Loucy (cell line): ENCODE data around the gene REL.

Source experiments
- H2AFZ ChIP-seq: fragments of 200-600 bp; sonication (generic); 2 replicates; pipeline ENCODE4 v1.6.0; 2016; ENCODE audit warnings: antibody characterized with exemption, mild to moderate bottlenecking, low read length, moderate library complexity
- H3F3A ChIP-seq: fragments of 200-600 bp; 2 replicates; pipeline ENCODE4 v1.6.0; 2016; ENCODE audit warnings: antibody characterized with exemption, low read depth, mild to moderate bottlenecking
- H3K27me3 ChIP-seq: fragments of 200-600 bp; sonication (generic); 2 replicates; pipeline ENCODE4 v1.6.1; 2014; ENCODE audit warnings: low read length, mild to moderate bottlenecking; ENCODE audit not compliant: insufficient read depth, poor library complexity, severe bottlenecking
- H3K36me3 ChIP-seq: fragments of 200-600 bp; sonication (generic); 2 replicates; pipeline ENCODE4 v1.6.1; 2016; ENCODE audit warnings: low read length; ENCODE audit not compliant: insufficient read depth
- H3K4me1 ChIP-seq: fragments of 200-600 bp; sonication (generic); 2 replicates; pipeline ENCODE4 v1.5.1; 2014; ENCODE audit warnings: low read length, mild to moderate bottlenecking; ENCODE audit not compliant: insufficient read depth, poor library complexity, severe bottlenecking
- H3K4me2 ChIP-seq: fragments of 200-600 bp; sonication (generic); 2 replicates; pipeline ENCODE4 v1.6.0; 2014; ENCODE audit warnings: antibody characterized with exemption, low read length, low read depth, mild to moderate bottlenecking; ENCODE audit not compliant: poor library complexity, severe bottlenecking
- H3K4me3 ChIP-seq: fragments of 200-600 bp; sonication (generic); 2 replicates; pipeline ENCODE4 v1.5.1; 2014; ENCODE audit warnings: low read length, mild to moderate bottlenecking, mixed read lengths; ENCODE audit not compliant: poor library complexity, severe bottlenecking
- H3K79me2 ChIP-seq: fragments of 200-600 bp; sonication (generic); 2 replicates; pipeline ENCODE4 v1.6.1; 2014; ENCODE audit warnings: low read length; ENCODE audit not compliant: insufficient read depth
- H3K9ac ChIP-seq: fragments of 200-600 bp; sonication (generic); 2 replicates; pipeline ENCODE4 v1.6.0; 2014; ENCODE audit warnings: mild to moderate bottlenecking, low read depth, low read length, moderate library complexity; ENCODE audit not compliant: poor library complexity, severe bottlenecking
- H3K9me2 ChIP-seq: fragments of 200-600 bp; sonication (generic); replicated peaks from 2 replicates; pipeline ENCODE4 v1.6.1; 2016; ENCODE audit warnings: low read depth, low read length, mixed read lengths
- H3K9me3 ChIP-seq: fragments of 200-600 bp; sonication (generic); 2 replicates; pipeline ENCODE4 v1.6.1; 2014; ENCODE audit warnings: mild to moderate bottlenecking, antibody characterized with exemption, low read length, low read depth; ENCODE audit not compliant: insufficient read depth
- H4K20me1 ChIP-seq: fragments of 200-600 bp; sonication (generic); 2 replicates; pipeline ENCODE4 v1.6.0; 2014; ENCODE audit warnings: antibody characterized with exemption, low read length, mild to moderate bottlenecking; ENCODE audit not compliant: insufficient read depth, poor library complexity, severe bottlenecking
- CTCF ChIP-seq: fragments of 200-600 bp; sonication (generic); conservative IDR thresholded peaks from 2 replicates; pipeline ENCODE4 v1.5.1; 2014; ENCODE audit warnings: mild to moderate bottlenecking, antibody characterized with exemption, low read length
- EZH2phosphoT487 ChIP-seq: fragments of 200-600 bp; IDR thresholded peaks from 2 replicates; pipeline ENCODE4 v1.6.1; 2018; ENCODE audit warnings: antibody characterized with exemption, mild to moderate bottlenecking, moderate library complexity, borderline replicate concordance

The REL gene

GRCh38 chr2:60873381-60873780 lies 8.0 kb upstream of the REL start:
- Histone ChIP-seq H3K4me3 (no peak overlapping the region), H3K9me2 (no peaks in the 10 kb centered on the region), H3K79me2 (no peaks in the 10 kb centered on the region), H3F3A (no peaks in the 10 kb centered on the region), H3K27me3 (no peaks in the 10 kb centered on the region), H2AFZ (no peak overlapping the region), H3K9ac (no peak overlapping the region), H3K4me1 (peaks cover 3% of the 10 kb centered on the region), H4K20me1 (no peaks in the 10 kb centered on the region), H3K36me3 (no peaks in the 10 kb centered on the region), H3K9me3 (no peaks in the 10 kb centered on the region; the same call in 1 of the 2 replicates), H3K4me2 (no peak overlapping the region)
- TF ChIP-seq EZH2phosphoT487 = no peak
- TF ChIP-seq CTCF = no peak

GRCh38 chr2:60875520-60875919 lies 5.9 kb upstream of the REL start:
- Histone ChIP-seq H3K27me3 (no peaks in the 10 kb centered on the region), H3K4me2 (no peak overlapping the region), H3K4me3 (no peak overlapping the region), H2AFZ (no peak overlapping the region), H3F3A (no peaks in the 10 kb centered on the region), H3K79me2 (peaks cover 6% of the 10 kb centered on the region; the same call in 1 of the 2 replicates), H4K20me1 (no peaks in the 10 kb centered on the region), H3K9me2 (no peaks in the 10 kb centered on the region), H3K4me1 (peaks cover 8% of the 10 kb centered on the region), H3K9me3 (no peaks in the 10 kb centered on the region), H3K36me3 (no peaks in the 10 kb centered on the region), H3K9ac (no peak overlapping the region)
- TF ChIP-seq CTCF = no peak
- no peak for TF ChIP-seq EZH2phosphoT487

GRCh38 chr2:60880643-60881046 lies 729 bp upstream of the REL start:
- no peak for TF ChIP-seq EZH2phosphoT487
- no peak for TF ChIP-seq CTCF
- peaks cover 26% of the 10 kb centered on the region for H4K20me1 ChIP-seq
- H3K79me2 ChIP-seq = peaks cover 52% of the 10 kb centered on the region
- H3F3A ChIP-seq = no peaks in the 10 kb centered on the region
- peak overlapping the region; percentile 81 for H3K4me3 ChIP-seq
- peak overlapping the region; percentile 92 for H3K9ac ChIP-seq
- peak overlapping the region; percentile 87 for H3K4me2 ChIP-seq
- H3K9me3 ChIP-seq = no peaks in the 10 kb centered on the region
- H3K27me3 ChIP-seq = no peaks in the 10 kb centered on the region
- peaks cover 19% of the 10 kb centered on the region for H3K4me1 ChIP-seq
- no peaks in the 10 kb centered on the region for H3K36me3 ChIP-seq
- peak overlapping the region; percentile 97 for H2AFZ ChIP-seq
- no peaks in the 10 kb centered on the region for H3K9me2 ChIP-seq
